Epithelial cell of umbilical artery (primary cell): ENCODE results near the gene TARBP2. TPM values are rescaled to one million over a fixed set of nuclear protein-coding genes. Genes with fewer than 3 reads are reported as not detected.

Experiments used
- total RNA-seq: library from RNA; depleted of rRNA; stranded (reverse); fragments of >200 nt; gene quantifications from 2 replicates; pipeline ENCODE4 v1.2.3, GENCODE V29; 2014

TARBP2 gene
- total RNA-seq: 53.3 and 57.5 TPM in 2 replicates

GRCh38 chr12:53500776-53501614, at the start of gene TARBP2:
Gene TARBP2, plus strand, starts transcription at chr12:53501283. Its CDS starts 126 bp downstream, at chr12:53501409.

GRCh38 chr12:53451661-53452158, 49.4 kb upstream of the TARBP2 start, which contains the start of gene PCBP2:
Gene PCBP2, plus strand, starts transcription at chr12:53452102. Its CDS starts 2,699 bp downstream, at chr12:53454801.

GRCh38 chr12:53499266-53500141, 1.6 kb upstream of the TARBP2 start, which contains the start of gene MAP3K12:
Gene MAP3K12, minus strand, starts transcription at chr12:53499458. Its CDS starts 12,067 bp downstream, at chr12:53487391.

DNA sequence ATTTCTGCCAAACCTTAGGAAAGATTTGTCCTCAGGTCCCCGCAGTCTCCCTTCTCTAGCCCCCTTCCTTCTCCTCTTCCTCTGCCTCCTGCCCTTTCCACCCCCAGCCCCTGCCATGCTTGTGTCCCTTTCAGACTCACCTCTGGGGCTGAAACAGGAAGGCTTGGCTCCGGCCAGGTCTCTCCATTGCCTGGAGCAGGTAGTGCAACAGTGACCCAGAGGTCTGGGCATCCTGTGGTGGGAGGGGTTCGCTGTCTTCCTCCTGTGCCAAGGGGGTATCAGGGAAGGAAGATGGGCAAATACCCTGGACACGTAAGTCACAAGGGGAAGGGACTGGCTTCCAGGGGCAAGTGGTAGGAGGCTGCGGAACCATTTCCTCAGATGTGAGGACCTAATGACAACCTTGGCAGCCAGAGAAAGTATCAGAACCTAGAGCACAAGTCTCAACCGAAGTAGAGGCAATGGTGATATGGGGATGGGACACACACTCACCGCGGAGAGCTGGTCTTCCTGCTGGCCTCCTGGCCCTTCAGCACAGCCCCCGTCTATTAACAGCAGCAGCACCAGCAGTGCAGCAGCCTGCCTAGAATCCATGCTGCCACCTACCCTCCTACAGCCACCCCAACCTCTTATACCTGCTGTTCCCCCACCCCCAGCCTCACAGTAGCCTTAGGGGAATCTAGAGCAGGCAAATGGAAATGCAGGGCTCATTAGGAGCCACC, 6.0 kb downstream of the TARBP2 start, which contains the start of gene NPFF:
Gene NPFF, minus strand, starts transcription at position 604 of the 722 bp plus-strand sequence. Its CDS starts 10 bp downstream, at position 594.

Other genes starting within 250 kb of the TARBP2 start
- gene ESPL1, start 233.0 kb upstream of the TARBP2 start, total RNA-seq: 4.9 and 18.1 TPM in 2 replicates
- 460 and 474 TPM in 2 replicates for gene PFDN5, start 205.7 kb upstream of the TARBP2 start, total RNA-seq
- 35.9 and 40.3 TPM in 2 replicates for gene MYG1, start 201.6 kb upstream of the TARBP2 start, total RNA-seq
- 34.8 and 47.7 TPM in 2 replicates for gene AAAS, start 179.7 kb upstream of the TARBP2 start, total RNA-seq
- gene SP7, start 164.9 kb upstream of the TARBP2 start, total RNA-seq: not detected in 2 replicates
- 16.9 and 28.0 TPM in 2 replicates for gene SP1, start 121.1 kb upstream of the TARBP2 start, total RNA-seq
- not detected in 2 replicates for gene AMHR2, start 77.4 kb upstream of the TARBP2 start, total RNA-seq
- gene PRR13, start 59.5 kb upstream of the TARBP2 start, total RNA-seq: 20.4 and 20.8 TPM in 2 replicates
- gene PCBP2, start 49.2 kb upstream of the TARBP2 start, total RNA-seq: 264 and 269 TPM in 2 replicates
- 16.4 and 16.6 TPM in 2 replicates for gene MAP3K12, start 1.8 kb upstream of the TARBP2 start, total RNA-seq
- not detected in 2 replicates for gene NPFF, start 6.2 kb downstream of the TARBP2 start, total RNA-seq
- 8.8 and 10.4 TPM in 2 replicates for gene ATF7, start 125.1 kb downstream of the TARBP2 start, total RNA-seq
- gene ATP5MC2, start 174.8 kb downstream of the TARBP2 start, total RNA-seq: 131 and 139 TPM in 2 replicates
- gene CALCOCO1, start 226.2 kb downstream of the TARBP2 start, total RNA-seq: 44.2 and 80.2 TPM in 2 replicates